ENCODE data around the gene ALDH3B1.

ALDH3B1 gene

DNA sequence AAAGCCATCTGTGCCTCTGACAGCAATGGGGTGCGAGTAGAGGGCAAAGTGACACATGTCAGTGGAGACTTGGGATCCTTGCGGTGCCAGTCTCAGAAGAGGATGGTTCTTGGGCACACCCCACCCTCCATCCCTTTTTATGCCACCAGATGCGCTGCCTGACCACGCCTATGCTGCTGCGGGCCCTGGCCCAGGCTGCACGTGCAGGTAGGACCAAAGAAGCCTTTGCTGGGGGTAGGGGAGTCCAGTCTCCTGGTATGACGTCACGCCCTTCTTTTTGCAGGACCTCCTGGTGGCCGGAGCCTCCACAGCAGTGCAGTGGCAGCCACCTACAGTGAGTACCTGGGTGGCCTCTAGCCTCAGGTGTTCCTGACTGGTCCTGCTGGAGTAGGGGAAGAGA lies 21.9 kb downstream of the ALDH3B1 start:
- H3K4me3 ChIP-seq (ENCODE audit: low read depth, low read length), result no peak overlapping the region
- no peak for DNase-seq (ENCODE audit: low read depth, low spot score)
- ChIA-PET CTCF (interaction anchor here (1.3 kb wide), 1 partner anchor 38 kb away, joined by 3 read pairs; no protein-coding TSS in a partner anchor), POLR2A (interaction anchor here (1.3 kb wide), 1 partner anchor 19 kb away, joined by 4 read pairs; no protein-coding TSS in a partner anchor)
- TF ChIP-seq, protein P1, sequence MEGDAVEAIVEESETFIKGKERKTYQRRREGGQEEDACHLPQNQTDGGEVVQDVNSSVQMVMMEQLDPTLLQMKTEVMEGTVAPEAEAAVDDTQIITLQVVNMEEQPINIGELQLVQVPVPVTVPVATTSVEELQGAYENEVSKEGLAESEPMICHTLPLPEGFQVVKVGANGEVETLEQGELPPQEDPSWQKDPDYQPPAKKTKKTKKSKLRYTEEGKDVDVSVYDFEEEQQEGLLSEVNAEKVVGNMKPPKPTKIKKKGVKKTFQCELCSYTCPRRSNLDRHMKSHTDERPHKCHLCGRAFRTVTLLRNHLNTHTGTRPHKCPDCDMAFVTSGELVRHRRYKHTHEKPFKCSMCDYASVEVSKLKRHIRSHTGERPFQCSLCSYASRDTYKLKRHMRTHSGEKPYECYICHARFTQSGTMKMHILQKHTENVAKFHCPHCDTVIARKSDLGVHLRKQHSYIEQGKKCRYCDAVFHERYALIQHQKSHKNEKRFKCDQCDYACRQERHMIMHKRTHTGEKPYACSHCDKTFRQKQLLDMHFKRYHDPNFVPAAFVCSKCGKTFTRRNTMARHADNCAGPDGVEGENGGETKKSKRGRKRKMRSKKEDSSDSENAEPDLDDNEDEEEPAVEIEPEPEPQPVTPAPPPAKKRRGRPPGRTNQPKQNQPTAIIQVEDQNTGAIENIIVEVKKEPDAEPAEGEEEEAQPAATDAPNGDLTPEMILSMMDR (IDR thresholded peaks at IDR 0.05; ENCODE audit: insufficient read depth, low read length, missing control alignments), result no peak

DNA sequence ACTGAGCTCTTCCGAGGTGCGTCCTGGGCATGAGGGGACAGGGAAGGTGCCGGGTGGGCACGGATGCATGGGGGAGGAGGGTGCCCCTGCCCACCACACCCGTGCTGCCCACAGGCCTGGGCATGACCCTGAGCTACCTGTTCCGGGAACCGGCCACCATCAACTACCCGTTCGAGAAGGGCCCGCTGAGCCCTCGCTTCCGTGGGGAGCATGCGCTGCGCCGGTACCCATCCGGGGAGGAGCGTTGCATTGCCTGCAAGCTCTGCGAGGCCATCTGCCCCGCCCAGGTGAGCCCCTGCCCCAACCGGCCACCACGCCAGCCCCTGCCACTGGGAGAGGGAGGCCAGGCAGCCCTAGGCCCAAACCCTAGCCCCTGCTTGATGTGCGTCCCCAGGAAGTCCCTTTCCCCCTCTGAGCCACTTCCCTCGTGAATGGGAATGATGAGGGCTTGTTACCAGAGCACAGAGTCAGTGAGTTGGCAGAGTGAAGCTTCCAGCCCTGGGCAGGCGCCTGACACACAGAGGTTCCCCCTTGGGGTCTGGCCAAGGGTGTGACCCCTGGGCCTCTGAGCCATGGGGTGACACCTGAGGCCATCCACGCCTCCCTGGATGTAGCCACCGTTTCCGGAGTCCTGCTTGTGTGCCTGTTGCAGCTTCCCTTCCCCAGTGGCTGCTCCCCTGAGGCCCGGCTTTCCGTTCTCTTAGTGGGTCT lies 23.0 kb downstream of the ALDH3B1 start:
- ChIA-PET POLR2A (no interaction called here), CTCF (no interaction called here)
- TF ChIP-seq, protein P1 (IDR thresholded peaks at IDR 0.05; ENCODE audit: insufficient read depth, low read length, missing control alignments), result no peak
- DNase-seq (ENCODE audit: low read depth, low spot score), result no peak
- H3K4me3 ChIP-seq (ENCODE audit: low read depth, low read length), result no peak overlapping the region

DNA sequence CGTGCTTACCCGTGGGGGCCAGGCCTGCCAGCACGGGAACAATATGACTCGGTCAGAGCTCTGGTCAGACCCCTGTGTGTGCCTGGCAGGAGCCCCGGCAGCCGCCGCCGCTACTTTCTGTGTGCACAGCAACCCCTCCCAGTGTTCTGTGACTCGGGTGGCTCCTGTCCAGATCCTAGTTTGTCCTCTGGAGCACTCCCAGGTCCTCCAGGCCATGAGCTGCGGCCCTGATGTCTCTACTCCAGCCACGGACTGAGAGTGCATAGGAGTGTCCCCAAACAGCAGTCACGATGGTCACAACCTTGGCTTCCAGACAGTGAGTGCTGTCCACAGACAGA lies 23.6 kb downstream of the ALDH3B1 start:
- H3K4me3 ChIP-seq (ENCODE audit: low read depth, low read length), result no peak overlapping the region
- POLR2A ChIA-PET, result no interaction called here
- CTCF ChIA-PET, result no interaction called here
- TF ChIP-seq, protein P1 (IDR thresholded peaks at IDR 0.05; ENCODE audit: insufficient read depth, low read length, missing control alignments), result no peak
- no peak for DNase-seq (ENCODE audit: low read depth, low spot score)

DNA sequence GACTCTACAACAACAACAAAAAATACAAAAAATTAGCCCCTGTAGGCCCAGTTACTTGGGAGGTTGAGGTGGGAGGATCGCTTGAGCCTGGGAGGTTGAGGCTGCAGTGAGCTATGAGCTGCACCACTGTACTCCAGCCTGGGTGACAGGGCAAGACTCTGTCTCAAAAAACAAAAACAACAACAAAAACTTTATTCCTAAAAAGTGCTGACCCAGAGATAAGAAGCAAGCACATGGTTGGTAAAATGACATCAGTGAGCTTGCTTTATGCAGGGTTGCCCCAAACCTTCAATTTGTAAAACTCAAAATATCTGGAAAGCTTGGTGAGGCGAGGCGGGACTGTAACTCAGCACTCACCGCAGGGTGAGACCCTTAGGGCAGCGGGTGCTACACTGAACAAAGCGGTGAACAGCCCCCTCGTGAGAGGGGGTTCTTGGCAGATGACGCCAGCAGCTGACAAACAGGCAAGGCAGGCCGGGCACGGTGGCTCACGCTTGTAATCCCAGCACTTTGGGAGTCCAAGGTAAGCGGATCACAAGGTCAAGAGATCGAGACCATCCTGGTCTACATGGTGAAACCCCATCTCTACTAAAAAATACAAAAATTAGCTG lies 25.2 kb downstream of the ALDH3B1 start:
- H3K4me3 ChIP-seq (ENCODE audit: low read depth, low read length), result no peak overlapping the region
- TF ChIP-seq, protein P1 (IDR thresholded peaks at IDR 0.05; ENCODE audit: insufficient read depth, low read length, missing control alignments), result no peak
- ChIA-PET POLR2A (no interaction called here), CTCF (interaction anchor here (1.0 kb wide), 1 partner anchor 174 kb away, joined by 5 read pairs; no protein-coding TSS in a partner anchor)
- no peak for DNase-seq (ENCODE audit: low read depth, low spot score)

DNA sequence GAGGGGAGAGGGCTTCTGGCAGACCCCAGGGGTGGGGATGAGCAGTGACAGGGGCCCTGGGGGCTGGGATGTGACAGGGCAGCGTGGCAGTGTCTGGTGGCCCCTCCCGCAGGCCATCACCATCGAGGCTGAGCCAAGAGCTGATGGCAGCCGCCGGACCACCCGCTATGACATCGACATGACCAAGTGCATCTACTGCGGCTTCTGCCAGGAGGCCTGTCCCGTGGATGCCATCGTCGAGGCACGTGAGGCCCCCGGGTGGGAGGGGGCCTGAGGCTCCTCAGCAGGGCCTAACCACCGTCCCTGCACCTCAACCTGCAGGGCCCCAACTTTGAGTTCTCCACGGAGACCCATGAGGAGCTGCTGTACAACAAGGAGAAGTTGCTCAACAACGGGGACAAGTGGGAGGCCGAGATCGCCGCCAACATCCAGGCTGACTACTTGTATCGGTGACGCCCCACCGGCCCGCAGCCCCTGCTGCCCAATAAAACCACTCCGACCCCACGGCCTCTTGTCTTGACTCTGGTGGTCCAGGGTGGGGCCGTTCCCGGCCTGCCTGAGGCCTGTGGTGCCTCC lies 26.1 kb downstream of the ALDH3B1 start:
- H3K4me3 ChIP-seq (ENCODE audit: low read depth, low read length), result no peak overlapping the region
- ChIA-PET POLR2A (no interaction called here), CTCF (interaction anchor here (1.0 to 1.5 kb wide), 2 partner anchors 167 to 173 kb away, joined by 3 to 5 read pairs; no protein-coding TSS in a partner anchor)
- DNase-seq (ENCODE audit: low read depth, low spot score), result no peak
- TF ChIP-seq, protein P1 (IDR thresholded peaks at IDR 0.05; ENCODE audit: insufficient read depth, low read length, missing control alignments), result no peak

DNA sequence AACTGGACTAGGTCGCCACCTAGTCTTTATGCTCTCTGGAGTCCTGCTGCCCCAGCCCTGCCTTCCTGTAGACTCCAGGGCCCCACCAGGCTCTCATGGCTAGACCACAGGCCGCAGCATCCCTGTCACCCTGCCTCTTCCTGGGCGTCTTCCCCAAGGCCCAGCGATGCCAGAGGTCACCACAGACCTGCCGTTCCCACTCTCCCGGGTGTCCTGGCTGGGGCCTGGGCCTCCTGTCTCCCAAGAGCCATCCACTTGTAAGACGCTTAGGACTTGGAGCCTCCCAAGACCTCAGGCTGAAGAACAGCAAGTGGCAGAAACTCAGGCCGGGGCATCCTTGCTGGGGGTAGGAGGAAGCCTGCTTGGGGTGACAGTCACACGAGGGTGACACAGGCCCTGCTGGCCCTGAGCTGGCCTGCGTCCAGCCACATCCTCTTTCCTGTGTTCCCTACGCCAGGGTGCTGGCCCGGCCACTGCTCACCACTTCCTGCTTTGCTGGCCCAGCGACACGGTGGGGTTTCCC lies 26.7 kb downstream of the ALDH3B1 start:
- ChIA-PET CTCF (interaction anchor here (0.7 to 2.3 kb wide), 4 partner anchors 14 to 172 kb away, joined by 3 to 5 read pairs (median 4); no protein-coding TSS in a partner anchor), POLR2A (interaction anchor here (2.0 kb wide), 1 partner anchor 26 kb away, joined by 5 read pairs; the partner anchor contains the start of gene ALDH3B1)
- TF ChIP-seq, protein P1 (IDR thresholded peaks at IDR 0.05; ENCODE audit: insufficient read depth, low read length, missing control alignments), result no peak
- no peak for DNase-seq (ENCODE audit: low read depth, low spot score)
- H3K4me3 ChIP-seq (ENCODE audit: low read depth, low read length), result no peak overlapping the region
